HK-2 (cell line): ENCODE results near the gene SIRT2.
"Not testable (repeated sequence)": the region's sequence is repeated elsewhere in the genome, so short reads cannot be mapped to it uniquely, and the experiment has no call there.

ENCODE experiments used
- DNase-seq: peaks from one replicate; pipeline ENCODE4 v3.0.0-alpha.2; 2018; ENCODE audit not compliant: unreplicated experiment

SIRT2 gene

DNA sequence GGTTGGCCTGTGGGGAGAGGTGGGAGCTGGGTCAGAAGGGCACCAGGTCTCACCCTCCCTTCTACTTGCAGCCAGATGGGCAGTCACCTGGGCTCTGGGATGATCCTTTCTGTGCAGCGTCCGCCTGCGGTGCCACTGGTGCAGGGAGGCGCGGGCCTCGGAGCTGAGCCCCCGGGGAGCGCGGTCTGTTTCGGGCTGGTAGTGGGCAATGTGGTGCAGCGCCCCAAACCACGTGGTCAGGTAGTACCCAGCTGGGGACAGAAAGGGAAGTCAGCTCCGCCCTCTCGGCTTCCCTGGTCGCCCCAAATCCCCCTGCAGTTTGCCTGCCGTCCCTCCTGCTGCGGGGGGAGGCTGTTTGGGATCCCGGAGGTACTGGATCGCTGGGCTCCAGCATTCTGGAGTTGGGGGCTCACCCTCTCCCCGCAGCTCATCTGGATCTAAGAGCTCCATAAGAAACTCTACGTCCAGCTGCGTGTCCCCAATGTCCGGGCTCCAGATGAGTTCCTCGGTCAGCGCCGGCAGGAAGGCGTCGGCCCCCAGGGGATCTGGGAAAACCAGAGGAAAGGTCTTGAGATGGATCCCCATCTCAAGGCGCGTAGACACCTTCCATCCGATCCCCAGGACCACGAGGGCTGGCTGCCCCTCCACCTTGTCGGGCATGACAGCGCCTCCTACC is 30.1 kb downstream of the SIRT2 start:
- DNase-seq = no peak

DNA sequence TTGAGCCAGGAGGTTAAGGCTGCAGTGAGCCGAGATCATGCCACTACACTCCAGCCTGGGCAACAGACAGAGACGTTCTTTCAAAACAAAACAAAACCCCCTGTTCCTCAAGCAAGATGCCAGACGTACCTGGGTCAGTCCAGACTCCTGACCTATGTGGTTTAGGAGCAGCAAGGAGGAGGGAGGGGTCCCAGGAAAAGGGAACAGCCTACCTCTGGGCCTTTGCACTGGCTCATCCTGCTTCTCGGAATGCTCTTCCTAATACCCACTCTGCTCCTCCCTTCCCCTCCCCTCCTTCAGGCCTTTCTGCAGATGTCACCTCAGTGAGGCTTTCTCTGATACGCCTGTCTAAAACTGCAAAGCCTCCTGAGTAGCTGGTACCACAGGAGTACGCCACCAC is 30.9 kb downstream of the SIRT2 start:
- DNase-seq = no peak

DNA sequence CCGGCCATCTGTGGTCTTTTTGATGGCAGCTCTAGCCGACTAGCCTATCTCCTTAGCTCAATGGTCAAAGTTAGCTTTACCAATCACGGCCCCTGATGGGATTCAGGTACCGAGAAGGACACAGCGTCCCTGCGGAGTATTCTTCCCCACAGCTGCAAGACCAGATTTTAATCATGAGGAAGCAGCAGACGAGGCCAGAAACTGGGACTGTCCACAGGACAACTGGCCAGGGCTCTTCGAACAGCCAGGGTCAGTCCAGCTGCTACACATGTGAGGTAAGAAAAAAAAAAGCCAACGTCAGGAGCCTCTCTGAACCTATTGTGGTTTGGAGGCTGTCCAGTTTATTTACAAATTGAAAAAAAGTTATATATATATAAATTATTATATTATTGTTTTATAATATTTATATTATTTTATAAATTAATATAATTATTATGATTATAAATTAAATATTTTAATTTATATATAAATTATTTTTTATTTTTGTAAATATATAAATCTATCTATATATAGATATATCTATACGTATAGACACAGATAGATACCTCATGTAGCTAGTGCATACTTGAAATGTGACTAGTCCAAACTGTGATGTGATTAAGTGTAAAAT is 32.1 kb downstream of the SIRT2 start:
- DNase-seq = no peak

DNA sequence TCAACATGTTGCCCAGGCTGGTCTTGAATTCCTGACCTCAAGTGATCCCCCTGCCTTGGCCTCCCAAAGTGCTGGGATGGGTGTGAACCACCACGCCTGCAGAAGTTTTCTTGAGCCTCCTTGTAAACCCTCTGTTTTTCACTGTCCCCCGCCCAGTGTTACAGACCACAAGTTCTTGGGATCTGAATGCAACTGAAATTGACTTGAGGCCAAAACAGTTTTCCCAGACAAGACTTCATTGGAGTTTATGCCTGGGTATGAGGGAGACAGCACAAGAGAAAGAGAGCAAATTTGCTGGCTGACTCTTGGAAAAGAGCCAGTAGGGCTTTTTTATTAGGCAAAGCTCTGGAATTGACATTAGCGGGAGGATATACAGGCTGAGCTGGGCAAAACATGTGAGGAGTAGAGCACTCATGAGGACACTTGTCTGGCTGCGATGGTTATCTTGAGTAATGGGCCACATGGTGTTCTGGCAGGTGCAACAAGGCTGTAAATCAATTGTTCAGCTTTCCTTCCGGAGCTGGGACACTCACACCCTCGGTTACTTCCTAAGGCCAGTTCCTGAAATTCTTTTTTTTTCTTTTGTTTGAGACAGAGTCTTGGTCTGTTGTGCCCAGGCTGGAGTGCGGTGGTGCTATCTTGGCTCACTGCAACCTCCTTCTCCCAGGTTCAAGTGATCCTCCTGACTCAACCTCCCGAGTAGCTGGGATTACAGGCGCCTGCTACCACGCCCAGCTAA is 36.9 kb downstream of the SIRT2 start:
- DNase-seq = no peak

- no peak for DNase-seq
Observed at GRCh38 chr19:38861368-38861767, 38.0 kb downstream of the SIRT2 start.

DNA sequence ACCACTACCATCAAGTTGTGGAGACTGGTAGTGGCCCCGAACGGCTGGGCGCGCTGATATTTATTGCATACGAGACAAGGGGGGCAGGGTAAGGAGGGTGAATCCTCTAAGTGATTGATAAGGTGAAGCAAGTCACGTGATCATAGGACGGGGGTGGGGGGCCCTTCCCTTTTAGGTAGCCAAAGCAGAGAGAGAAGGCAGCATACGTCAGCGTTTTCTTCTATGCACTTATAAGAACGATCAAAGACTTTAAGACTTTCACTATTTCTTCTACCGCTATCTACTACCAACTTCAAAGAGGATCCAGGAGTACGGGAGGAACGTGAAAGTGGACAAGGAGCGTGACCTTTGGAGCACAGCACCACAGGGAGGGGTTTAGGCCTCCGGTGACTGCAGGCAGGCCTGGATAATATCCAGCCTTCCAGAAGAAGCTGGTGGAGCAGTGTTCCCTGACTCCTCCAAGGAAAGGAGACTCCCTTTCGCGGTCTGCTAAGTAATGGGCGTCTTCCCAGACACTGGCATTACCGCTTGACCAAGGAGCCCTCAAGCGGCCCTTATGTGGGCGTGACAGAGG is 39.7 kb downstream of the SIRT2 start:
- not testable (repeated sequence) for DNase-seq

DNA sequence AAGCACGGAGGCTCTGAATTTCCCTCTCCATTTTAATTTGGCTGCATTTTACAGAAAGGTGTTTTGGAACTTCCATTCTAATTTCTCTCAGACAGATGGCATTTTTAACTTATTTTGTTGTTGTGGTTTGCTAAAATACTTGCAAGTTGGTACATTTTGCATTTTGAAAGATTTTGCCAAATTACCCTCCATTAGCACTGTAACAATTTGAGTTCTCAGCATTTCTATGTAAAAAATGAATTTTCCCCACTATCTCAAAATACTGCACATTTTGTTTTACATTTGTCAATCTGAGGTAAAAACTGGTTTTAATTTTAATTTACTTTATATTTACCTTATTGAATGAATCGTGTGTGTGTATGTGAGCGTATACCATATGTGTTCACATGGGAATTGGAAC is 42.6 kb downstream of the SIRT2 start:
- DNase-seq = no peak

- not testable (repeated sequence) for DNase-seq
Observed at GRCh38 chr19:38855751-38856150, 43.7 kb downstream of the SIRT2 start.

GRCh38 chr19:38854961-38855360 is 44.5 kb downstream of the SIRT2 start:
- DNase-seq = not testable (repeated sequence)

- DNase-seq = no peak
Observed at GRCh38 chr19:38853214-38853613, 46.2 kb downstream of the SIRT2 start.

- peak; percentile 64 for DNase-seq
Observed at GRCh38 chr19:38852231-38853044, 47.0 kb downstream of the SIRT2 start.

DNA sequence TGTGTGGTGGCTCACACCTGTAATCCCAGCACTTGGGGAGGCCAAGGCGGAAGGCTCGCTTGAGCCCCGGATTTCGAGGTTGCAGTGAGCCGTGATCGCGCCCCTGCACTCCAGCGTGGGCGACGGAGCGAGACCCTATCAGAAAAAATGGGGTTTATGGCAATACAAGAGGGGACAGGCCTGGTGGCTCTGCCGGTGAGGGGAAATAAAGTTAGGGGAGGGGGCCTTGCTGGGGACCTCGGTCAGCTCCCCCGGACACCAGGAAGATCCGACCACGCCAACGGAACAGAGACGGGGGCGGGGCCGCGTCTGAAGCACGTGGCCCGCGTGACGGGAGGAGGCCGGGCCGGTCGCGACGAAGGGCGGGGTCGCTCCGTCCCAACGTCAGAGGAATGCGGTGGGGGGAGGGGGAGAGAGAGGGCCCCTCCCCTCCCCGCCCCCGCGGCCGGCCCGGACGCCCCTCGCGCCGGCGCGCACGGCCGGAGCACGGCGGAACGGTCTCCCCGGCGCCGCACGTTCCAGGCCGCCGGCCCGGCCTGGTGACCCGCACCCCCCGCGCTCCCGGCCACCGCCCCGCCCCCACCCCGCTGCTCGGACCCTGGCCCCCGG is 47.7 kb downstream of the SIRT2 start:
- peak; percentile 85 for DNase-seq

DNA sequence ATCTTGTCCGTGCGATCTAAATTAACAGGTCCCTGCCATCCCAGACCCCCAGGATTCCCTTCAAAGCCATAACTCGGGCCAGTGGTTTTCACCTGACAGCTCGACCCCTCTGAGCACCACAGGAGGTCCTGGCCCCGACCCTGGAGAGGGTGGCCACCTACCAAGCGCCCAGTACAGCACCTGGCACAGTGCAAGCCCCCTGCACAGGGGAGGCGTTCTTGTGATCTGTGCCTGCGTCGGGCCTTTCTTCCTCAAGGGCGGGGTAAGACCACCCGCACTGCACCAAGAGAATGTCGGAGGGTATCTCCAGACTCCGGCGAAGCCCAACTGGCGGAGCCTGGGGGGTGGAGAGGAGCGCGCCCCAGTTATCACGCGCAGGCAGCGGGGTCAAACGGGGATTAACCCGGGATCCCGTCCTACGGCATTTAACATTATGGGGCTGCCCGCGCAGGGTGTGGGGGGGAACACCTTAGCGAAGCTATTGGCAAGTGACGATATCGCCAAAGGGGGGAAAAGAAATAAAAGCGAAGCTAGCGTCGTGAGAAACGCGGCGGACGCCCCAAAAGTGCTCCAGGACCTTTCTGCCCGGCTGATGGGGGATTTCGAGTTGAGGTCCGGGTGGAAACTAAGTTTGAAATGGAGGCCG is 48.3 kb downstream of the SIRT2 start:
- DNase-seq = no peak

- DNase-seq = peak; percentile 99
Observed at GRCh38 chr19:38850436-38850975, 48.9 kb downstream of the SIRT2 start.

DNA sequence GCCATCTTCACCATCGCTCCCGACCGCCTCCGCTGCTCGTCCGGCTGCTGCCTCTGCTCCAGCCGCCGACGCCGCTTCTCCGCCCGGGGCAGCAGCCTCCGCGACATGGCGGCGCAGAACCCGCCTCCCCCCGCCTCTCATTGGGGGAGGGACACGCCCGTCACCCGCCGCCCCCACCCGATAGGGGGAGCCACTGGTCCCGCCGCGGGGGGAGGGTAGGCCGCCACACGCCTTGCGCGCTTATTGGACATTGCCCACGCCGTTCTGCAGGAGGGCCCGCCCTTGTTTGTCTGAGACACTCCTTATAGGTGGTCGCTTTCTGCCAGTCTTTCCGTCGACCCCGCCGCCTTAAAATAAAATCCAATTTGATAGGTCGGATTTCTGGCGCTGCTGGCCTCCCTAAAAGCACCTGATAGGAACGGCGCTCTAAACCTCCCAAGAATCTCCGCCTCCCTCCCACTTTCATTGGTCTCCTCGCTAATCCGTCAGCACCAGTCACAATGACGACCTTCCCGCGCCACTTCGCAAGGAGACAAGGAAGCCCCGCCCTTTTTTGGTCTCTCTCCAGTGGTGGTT is 49.5 kb downstream of the SIRT2 start, which contains the start of gene HNRNPL:
TSS of gene HNRNPL (minus strand) at position 127 of the 576 bp plus-strand sequence. CDS start at position 107, 20 bp downstream.
- no peak for DNase-seq

- DNase-seq = peak; percentile 98
Observed at GRCh38 chr19:38849147-38849859, 50.1 kb downstream of the SIRT2 start.

GRCh38 chr19:38848299-38849146 is 50.9 kb downstream of the SIRT2 start:
- DNase-seq = peak; percentile 54

- DNase-seq = no peak
Observed at GRCh38 chr19:38846097-38846496, 53.3 kb downstream of the SIRT2 start.
